B cell (primary cell): ENCODE data around the gene VPS39.

Experiments used
- CTCF ChIP-seq: fragments of 200-600 bp; IDR thresholded peaks from one replicate; pipeline ENCODE4 v1.8.0; 2022; ENCODE audit warnings: antibody characterized with exemption, mild to moderate bottlenecking
- EZH2 ChIP-seq: IDR thresholded peaks from 2 replicates; pipeline ENCODE4 v1.6.1; 2012; ENCODE audit warnings: borderline replicate concordance, low read depth, mild to moderate bottlenecking, moderate library complexity, low read length; ENCODE audit not compliant: insufficient read depth, poor library complexity, severe bottlenecking

- TF ChIP-seq CTCF (no peak), EZH2 (no peak)
Measured at GRCh38 chr15:42155546-42156242, 52.4 kb downstream of the VPS39 start.
